IPS DF 4.7 (cell line): ENCODE measurements around the gene NEK7.
"Not testable (repeated sequence)": the region's sequence is repeated elsewhere in the genome, so short reads cannot be mapped to it uniquely, and the experiment has no call there.

Experiments used
- DNase-seq: peaks from one replicate; pipeline ENCODE4 v3.0.0-alpha.2; 2013; ENCODE audit warnings: low spot score; ENCODE audit errors: extremely low read depth

Gene NEK7

GRCh38 chr1:198156745-198157240 is at the start of gene NEK7:
Gene NEK7 (plus strand): TSS chr1:198156998. CDS start chr1:198232581, 75,583 bp downstream.
- peak; percentile 33 for DNase-seq

- DNase-seq: no peak
Observed at GRCh38 chr1:198107091-198107501, 49.7 kb upstream of the NEK7 start.

GRCh38 chr1:198108636-198109370 is 48.0 kb upstream of the NEK7 start:
- no peak for DNase-seq

GRCh38 chr1:198109371-198109715 is 47.5 kb upstream of the NEK7 start:
- DNase-seq: no peak

- DNase-seq: no peak
Observed at GRCh38 chr1:198113342-198113750, 43.5 kb upstream of the NEK7 start.

GRCh38 chr1:198116069-198116468 is 40.7 kb upstream of the NEK7 start:
- no peak for DNase-seq

GRCh38 chr1:198116469-198116868 is 40.3 kb upstream of the NEK7 start:
- no peak for DNase-seq

GRCh38 chr1:198117267-198117666 is 39.5 kb upstream of the NEK7 start:
- no peak for DNase-seq

GRCh38 chr1:198118134-198118533 is 38.7 kb upstream of the NEK7 start:
- no peak for DNase-seq

- no peak for DNase-seq
Observed at GRCh38 chr1:198119906-198120305, 36.9 kb upstream of the NEK7 start.

- no peak for DNase-seq
Observed at GRCh38 chr1:198121056-198121826, 35.6 kb upstream of the NEK7 start.

- DNase-seq: no peak
Observed at GRCh38 chr1:198122693-198123092, 34.1 kb upstream of the NEK7 start.

GRCh38 chr1:198123133-198123532 is 33.7 kb upstream of the NEK7 start:
- DNase-seq: no peak

- no peak for DNase-seq
Observed at GRCh38 chr1:198124673-198125072, 32.1 kb upstream of the NEK7 start.

GRCh38 chr1:198125995-198126735 is 30.6 kb upstream of the NEK7 start:
- no peak for DNase-seq

- DNase-seq: no peak
Observed at GRCh38 chr1:198128533-198128932, 28.3 kb upstream of the NEK7 start.

- DNase-seq: not testable (repeated sequence)
Observed at GRCh38 chr1:198130053-198130452, 26.7 kb upstream of the NEK7 start.

- no peak for DNase-seq
Observed at GRCh38 chr1:198132060-198132781, 24.6 kb upstream of the NEK7 start.

- DNase-seq: no peak
Observed at GRCh38 chr1:198134252-198134651, 22.5 kb upstream of the NEK7 start.

GRCh38 chr1:198135366-198135765 is 21.4 kb upstream of the NEK7 start:
- no peak for DNase-seq

GRCh38 chr1:198141668-198142351 is 15.0 kb upstream of the NEK7 start:
- DNase-seq: no peak
